ENCODE measurements around the gene GEMIN2. TPM values are rescaled to one million over a fixed set of nuclear protein-coding genes. Genes with fewer than 3 reads are reported as not detected.

GEMIN2 gene
- total and polyA plus RNA-seq, 2 donors (not counting 3 experiments of a cell fraction or from before 2014, with no cell fraction given), result 14.3 to 19.5 TPM

DNA sequence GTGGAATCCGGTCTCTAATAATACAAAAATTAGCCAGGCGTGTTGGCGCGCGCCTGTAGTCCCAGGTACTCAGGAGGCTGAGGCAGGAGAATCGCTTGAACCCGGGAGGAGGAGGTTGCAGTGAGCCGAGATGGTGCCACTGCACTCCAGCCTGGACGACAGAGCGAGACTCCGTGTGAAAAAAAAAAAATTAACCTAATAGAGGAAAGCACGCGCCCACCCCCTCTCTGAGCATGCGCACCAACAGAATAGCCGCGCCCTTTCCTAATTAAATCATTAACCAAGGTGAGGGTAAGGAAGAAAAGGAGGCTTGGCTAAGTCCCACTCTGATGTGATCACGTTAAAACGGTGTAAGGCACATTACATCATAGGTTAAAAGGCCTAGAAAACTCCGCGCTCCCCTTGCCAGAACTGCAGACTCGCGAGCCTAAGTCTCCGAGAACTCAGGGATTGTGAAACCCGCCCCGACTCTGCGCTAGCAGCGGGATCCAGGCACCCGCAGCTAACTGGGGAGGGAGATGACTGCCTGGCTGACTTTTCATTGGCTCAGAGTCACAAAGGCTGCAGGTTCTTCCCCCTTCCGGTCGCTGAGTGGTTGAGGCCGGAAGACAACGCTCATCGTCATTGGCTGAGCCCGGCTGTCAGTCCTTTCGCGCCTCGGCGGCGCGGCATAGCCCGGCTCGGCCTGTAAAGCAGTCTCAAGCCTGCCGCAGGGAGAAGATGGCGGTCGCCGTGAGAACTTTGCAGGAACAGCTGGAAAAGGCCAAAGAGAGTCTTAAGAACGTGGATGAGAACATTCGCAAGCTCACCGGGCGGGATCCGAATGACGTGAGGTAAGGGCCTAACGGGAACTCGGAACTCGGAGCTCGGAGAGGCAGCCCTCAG lies 60.7 kb downstream of the GEMIN2 start, which contains the start of gene PNN:
Gene PNN (plus strand): TSS at position 695 of the 885 bp plus-strand sequence. CDS start 26 bp downstream, at position 721.
- H3K9me3 ChIP-seq (replicated peaks; ENCODE audit: control insufficient read depth, insufficient read depth, low read length), result no peaks in the 10 kb centered on the region
- intact Hi-C loops (cut with micrococcal nuclease) (loop anchor here (1.0 to 5.0 kb wide), 3 partner anchors 44 to 192 kb away; no protein-coding TSS in a partner anchor), dilution Hi-C loops (cut with MboI; ENCODE audit: extremely low pct_ligation_motif_present, low sequenced_read_pairs) (no loop called here)
- peak within 1 kb of the TSS; percentile 87 for H3K27ac ChIP-seq (ENCODE audit: insufficient read depth, low read depth, low read length)
- H2AFZ ChIP-seq (ENCODE audit: low read depth, low read length), result peak within 1 kb of the TSS; percentile 29
- ChIA-PET CTCF (interaction anchor here (0.5 to 0.7 kb wide), 2 partner anchors 84 to 251 kb away, joined by 3 to 4 read pairs; no protein-coding TSS in a partner anchor), POLR2A (interaction anchor here (0.8 to 1.5 kb wide), 2 partner anchors 10 to 72 kb away, joined by 3 to 4 read pairs; partner anchors contain the start of gene SEC23A)
- H3K4me3 ChIP-seq (replicated peaks in 1 of 3; ENCODE audit: insufficient read depth in 1 of 3, low read depth in 1 of 3, low read length in 3 of 3), result peak within 1 kb of the TSS; percentile 69 to 92 (median 92)
- H3K27me3 ChIP-seq (ENCODE audit: control insufficient read depth in 2 of 2, insufficient read depth in 2 of 2, low read length in 2 of 2), result no peaks in the 10 kb centered on the region
- peak within 1 kb of the TSS; percentile 98 for H3K9ac ChIP-seq (replicated peaks; ENCODE audit: extremely low read depth, insufficient read depth, low read length)
- BruUV-seq (replicated peaks), result no TSS peak
- H3K9me1 ChIP-seq (replicated peaks; ENCODE audit: control insufficient read depth, extremely low read depth, insufficient read depth, low read length), result no peaks in the 10 kb centered on the region
- H3K4me1 ChIP-seq (ENCODE audit: control insufficient read depth, extremely low read depth, insufficient read depth, low read length), result peaks cover 43% of the 10 kb centered on the region
- H3K4me2 ChIP-seq (ENCODE audit: insufficient read depth, low read length), result peak within 1 kb of the TSS; percentile 98
- no peaks in the 10 kb centered on the region for H4K20me1 ChIP-seq (replicated peaks; ENCODE audit: control insufficient read depth, extremely low read depth, insufficient read depth, low read length)
- FAIRE-seq (peak; percentile 96), DNase-seq (ENCODE audit: low read depth, low spot score) (peak; percentile 100)
- TF ChIP-seq MYC (IDR thresholded peaks at IDR 0.05; ENCODE audit: low read depth, low read length) (no peak), JUN (IDR thresholded peaks at IDR 0.05; ENCODE audit: borderline replicate concordance, insufficient read depth, insufficient read length, low read depth) (peak; percentile 58), POLR2A (IDR thresholded peaks at IDR 0.05; ENCODE audit: low read depth, low read length) (peak; percentile 83), EZH2 (IDR thresholded peaks at IDR 0.05; ENCODE audit: borderline replicate concordance, low read depth, low read length, severe bottlenecking) (no peak), POLR2AphosphoS5 (IDR thresholded peaks at IDR 0.05; ENCODE audit: insufficient read depth, low read depth, low read length) (peak; percentile 96)
- H3K36me3 ChIP-seq (ENCODE audit: control insufficient read depth in 2 of 2, extremely low read depth in 1 of 2, insufficient read depth in 2 of 2, low read length in 2 of 2), result peaks cover 17 to 26% of the 10 kb centered on the region in 2 experiments
- H3K79me2 ChIP-seq (ENCODE audit: control insufficient read depth, insufficient read depth, low read length), result peaks cover 40% of the 10 kb centered on the region

Measured in endothelial cell of umbilical vein (primary cell).